NCI-H146 (cell line): Measurements from ENCODE around the gene PRKAR2B.
A peak's percentile ranks its signal among the peaks of the same experiment; 100 is the strongest.
"Not testable (repeated sequence)": the region's sequence is repeated elsewhere in the genome, so short reads cannot be mapped to it uniquely, and the experiment has no call there.

Experiments used
- DNase-seq: peaks from one replicate; lab custom pipeline; 2025; lab: John Stamatoyannopoulos, UW

Gene PRKAR2B

GRCh38 chr7:107119376-107120105 lies 75.0 kb downstream of the PRKAR2B start:
- DNase-seq: no peak

- no peak for DNase-seq
These were observed 78.0 kb downstream of the PRKAR2B start for GRCh38 chr7:107122486-107122911.

GRCh38 chr7:107123392-107123791 lies 78.9 kb downstream of the PRKAR2B start:
- DNase-seq: no peak

DNA sequence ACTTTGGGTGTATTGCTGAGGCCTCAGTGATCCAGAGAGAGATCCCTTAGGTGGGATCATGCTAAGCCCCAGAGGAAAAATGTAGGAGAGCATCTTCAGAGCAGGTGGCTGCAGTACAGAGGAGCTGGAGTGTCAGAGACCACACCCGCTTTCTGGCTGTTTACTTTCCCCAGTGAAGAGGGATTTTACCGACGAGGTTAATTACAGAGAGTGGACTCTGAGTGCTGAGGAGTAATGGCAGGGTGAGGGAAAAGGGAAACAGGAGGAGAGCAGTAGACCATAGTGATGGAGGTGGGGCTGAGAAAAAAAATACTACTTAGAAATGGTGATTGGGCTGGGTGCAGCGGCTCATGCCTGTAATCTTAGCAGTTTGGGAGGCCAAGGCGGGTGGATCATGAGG lies 81.0 kb downstream of the PRKAR2B start:
- peak; percentile 83 for DNase-seq

DNA sequence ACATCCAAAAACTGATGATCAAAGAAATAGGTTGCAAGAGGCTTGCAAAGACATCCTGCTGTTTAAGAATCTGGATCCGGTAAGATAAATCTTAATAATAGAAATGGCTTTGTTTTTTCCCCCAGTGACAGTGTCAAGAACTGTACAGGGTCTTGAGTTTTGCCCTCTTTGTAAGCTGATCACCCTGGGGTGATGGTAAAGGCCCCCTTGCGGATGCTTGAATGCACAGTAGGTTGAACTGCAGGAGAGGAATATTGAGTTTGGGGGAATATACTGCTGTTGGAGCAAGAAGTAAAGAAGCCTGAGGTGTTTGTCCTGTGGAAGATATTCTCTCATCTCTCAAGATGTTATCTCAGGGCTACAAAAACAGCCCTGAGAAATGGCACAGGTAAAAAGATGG lies 83.7 kb downstream of the PRKAR2B start:
- DNase-seq: no peak

DNA sequence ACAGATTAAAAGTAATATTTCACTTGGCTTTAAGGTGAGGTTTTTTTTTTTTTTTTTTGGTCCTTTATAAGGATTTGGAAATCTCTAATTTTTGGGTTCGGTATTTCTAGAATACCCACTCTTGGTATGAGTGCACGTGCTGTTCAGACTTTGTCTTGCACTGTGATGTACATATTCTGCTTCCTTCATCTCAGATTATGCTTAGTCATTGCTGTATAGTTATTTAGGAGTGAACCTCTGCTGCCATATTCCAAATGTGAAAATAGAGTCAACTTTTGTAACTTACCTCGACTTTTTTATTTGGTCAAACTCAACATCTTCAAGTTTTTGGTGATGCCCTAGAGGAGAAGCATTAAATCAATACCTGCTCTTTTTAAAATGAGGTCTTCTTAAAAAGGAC lies 84.2 kb downstream of the PRKAR2B start:
- DNase-seq: no peak

DNA sequence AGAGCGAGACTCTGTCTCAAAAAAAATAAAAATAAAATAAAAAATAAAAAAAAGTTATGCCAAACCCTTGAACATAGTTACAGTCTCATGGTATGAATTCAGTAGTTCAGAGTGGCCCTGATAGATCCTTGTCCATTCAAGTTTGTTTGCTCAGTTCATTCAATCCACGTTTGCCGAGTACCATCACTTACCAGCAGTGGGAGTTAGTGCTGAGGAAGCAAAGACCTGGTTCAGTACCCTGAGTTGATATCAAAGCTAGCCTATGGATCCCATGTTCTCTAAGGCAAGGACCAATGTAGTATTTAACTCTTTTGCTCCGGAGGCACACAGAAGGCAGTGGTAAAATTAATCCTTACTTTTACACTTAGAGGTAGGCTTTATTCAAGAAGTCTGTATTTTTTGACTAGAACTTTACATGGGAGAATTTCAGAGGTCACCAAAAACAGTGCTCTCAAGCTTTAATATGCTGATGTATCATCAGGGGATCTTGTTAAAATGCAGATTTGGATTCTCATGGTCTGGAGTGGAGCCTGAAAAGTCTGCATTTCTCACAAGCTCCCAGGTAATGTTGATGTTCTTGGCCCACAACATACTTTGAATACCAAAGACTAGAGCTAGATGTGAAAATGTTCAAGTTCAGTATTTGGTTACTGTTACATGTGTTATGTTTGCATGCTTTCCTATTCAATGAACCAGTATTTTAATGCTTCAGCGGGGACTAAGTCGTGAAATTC lies 86.1 kb downstream of the PRKAR2B start:
- DNase-seq: peak; percentile 4

GRCh38 chr7:107133396-107133795 lies 88.9 kb downstream of the PRKAR2B start:
- DNase-seq: no peak

DNA sequence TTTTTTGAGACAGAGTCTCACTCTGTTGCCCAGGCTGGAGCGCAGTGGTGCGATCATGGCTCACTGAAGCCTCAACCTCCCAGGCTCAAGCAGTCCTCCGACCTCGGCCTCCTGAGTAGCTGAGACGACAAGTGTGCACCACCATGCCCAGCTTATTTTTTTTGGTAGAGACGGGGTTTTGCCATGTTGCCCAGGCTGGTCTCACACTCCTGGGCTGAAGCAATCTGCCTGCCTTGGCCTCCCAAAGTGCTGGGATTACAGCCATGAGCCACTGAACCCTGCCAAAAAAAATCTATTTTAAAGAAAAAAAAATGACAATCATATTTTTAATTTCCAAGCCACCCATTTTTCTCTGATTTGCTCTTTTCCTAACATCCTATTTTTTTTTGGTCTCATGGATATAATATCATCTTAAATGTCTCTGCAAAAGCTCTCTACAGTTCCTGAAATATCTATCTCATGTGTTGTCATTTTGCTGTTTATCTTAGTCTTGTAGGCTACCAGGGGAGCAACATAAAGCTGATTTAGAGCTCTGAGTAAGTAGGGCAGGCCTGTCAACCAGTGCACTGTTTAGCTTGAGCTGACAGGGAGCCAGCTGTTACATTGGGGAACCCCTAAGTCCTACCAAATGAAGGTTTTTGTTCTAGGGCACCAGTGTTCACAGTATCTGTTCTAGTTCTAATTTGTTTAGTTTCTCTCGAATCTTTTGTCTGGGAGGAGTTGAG lies 94.4 kb downstream of the PRKAR2B start:
- no peak for DNase-seq

- DNase-seq: not testable (repeated sequence)
These were observed 99.4 kb downstream of the PRKAR2B start for GRCh38 chr7:107143875-107144274.

DNA sequence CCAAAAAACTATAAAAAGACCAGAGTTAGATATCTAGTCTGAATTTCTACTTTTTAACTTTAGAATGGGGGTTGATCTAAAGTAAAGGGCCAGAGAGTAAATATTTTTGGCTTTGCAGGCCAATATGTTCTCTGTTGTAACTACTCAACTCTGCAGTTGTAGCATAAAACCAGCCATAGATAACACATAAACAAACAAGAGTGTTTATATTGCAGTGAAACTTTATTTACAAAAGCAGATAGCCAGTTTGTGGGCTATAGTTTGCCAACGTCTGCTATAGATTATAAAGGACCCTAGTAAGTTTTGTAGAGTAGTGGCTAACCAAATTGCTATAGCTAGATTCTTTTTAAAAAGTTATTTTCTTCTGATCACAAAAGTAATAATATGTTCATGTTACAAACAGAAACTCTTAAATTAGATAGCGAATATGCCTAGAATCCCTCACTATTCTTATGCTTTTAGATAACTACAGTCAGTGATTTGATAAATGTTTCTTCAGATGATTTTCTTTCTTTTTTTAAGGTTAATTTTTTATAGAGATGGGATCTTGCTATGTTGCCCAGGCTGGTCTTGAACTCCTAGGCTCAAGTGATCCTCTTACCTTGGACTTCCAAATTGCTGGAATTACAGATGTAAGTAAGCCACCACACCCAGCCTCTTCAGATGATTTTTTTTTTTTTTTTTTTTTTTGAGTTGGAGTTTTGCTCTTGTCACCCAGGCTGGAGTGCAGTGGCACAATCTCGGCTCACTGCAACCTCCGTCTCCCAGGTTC lies 100.7 kb downstream of the PRKAR2B start:
- DNase-seq: no peak

GRCh38 chr7:107147464-107148393 lies 103.2 kb downstream of the PRKAR2B start:
- DNase-seq: peak; percentile 21

DNA sequence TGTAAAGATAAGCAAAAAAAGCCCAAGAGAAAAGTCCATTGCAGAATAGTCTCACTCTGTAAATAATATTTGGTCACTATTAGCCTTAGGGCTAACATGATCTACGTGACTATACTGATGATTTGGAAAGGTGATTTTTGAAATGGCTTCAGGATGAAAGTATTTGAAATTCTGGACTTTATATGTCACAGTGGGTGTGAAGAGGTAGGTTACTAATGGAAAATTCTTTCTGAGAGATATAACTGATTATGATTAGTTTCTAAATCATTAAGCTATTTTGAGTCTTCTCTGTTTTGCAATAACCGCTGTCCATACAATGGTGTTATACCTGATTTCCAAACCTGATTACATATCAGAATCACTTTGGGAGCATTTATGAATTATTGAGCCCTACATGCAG lies 104.2 kb downstream of the PRKAR2B start:
- no peak for DNase-seq

DNA sequence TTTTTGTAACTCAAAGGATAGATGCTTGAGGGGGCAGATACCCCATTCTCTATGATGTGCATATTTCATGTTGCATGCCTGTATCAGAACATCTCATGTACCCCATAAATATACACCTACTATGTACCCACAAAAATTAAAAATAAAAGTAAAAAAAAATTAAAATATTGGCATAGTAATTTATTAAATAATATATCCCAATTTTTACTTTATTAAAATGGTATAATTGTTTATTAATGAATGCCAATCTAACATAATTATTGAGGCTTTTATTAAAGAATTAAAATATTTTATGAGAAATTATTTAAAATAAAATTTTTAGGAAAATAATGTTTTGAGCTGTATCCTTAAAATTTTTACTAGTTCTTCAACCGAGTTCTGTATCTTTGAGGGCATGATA lies 105.4 kb downstream of the PRKAR2B start:
- no peak for DNase-seq

- peak; percentile 61 for DNase-seq
These were observed 106.0 kb downstream of the PRKAR2B start for GRCh38 chr7:107150375-107151073.

DNA sequence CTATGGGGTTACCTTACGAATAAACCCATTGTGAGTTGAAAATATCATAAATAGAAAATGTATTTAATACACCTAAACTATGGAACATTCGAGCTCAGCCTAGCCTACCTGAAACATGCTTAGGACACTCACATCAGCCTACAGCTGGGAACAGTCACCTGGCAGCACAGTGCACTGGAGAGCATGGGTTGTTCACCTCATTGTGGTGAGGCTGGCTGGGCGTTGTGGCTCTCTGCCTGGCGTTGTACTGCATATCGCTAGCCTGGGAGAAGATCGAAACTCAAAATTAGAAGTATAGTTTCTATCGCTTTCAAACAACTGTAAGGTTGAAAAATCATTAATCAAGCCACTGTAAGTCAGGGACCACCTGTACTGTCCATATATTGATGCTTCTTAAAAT lies 107.0 kb downstream of the PRKAR2B start:
- no peak for DNase-seq

- no peak for DNase-seq
These were observed 107.5 kb downstream of the PRKAR2B start for GRCh38 chr7:107152011-107152410.

- DNase-seq: no peak
These were observed 110.3 kb downstream of the PRKAR2B start for GRCh38 chr7:107154826-107155225.

DNA sequence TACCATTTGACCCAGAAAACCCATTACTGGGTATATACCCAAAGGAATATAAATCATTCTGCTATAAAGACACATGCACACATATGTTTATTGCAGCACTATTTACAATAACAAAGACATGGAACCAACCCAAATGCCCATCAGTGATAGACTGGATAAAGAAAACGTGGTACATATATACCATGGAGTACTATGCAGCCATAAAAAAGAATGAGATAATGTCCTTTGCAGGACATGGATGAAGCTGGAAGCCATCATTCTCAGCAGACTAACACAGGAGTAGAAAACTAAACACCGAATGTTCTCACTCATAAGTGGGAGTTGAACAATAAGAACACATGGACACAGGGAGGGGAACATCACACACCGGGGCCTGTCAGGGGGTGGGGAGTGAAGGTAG lies 111.2 kb downstream of the PRKAR2B start:
- not testable (repeated sequence) for DNase-seq

DNA sequence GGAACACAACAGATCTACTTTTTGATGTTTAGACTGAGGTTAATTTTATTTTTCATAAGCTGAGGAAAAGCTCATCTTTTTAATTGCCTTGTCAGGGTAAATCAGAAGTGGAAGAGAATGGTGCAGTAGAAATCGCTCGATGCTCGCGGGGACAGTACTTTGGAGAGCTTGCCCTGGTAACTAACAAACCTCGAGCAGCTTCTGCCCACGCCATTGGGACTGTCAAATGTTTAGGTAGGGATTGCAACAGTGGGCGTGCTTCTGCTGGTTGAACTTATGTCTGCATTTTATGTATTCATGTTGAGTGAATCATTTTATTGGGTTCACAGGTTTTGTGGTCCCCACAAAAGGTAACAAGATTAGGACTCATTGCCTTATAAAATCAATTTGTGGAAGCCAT lies 112.6 kb downstream of the PRKAR2B start:
- DNase-seq: no peak
